HG03354 (cell line): ENCODE results near the gene TMED7.

Experiments
- ATAC-seq: cut with Tn5 transposase; IDR thresholded peaks from one replicate; pipeline ENCODE4 v1.9.1; 2021; ENCODE audit warnings: mild to moderate bottlenecking; ENCODE audit not compliant: unreplicated experiment, poor library complexity, severe bottlenecking

TMED7 gene

GRCh38 chr5:115588640-115589039 lies 37.2 kb downstream of the TMED7 start:
- no peak for ATAC-seq

- peak; percentile 53 for ATAC-seq
These were observed 39.2 kb downstream of the TMED7 start for GRCh38 chr5:115586525-115587146.

GRCh38 chr5:115585265-115585664 lies 40.6 kb downstream of the TMED7 start:
- ATAC-seq, result no peak

- ATAC-seq, result no peak
These were observed 41.3 kb downstream of the TMED7 start for GRCh38 chr5:115584501-115584900.

GRCh38 chr5:115583474-115583873 lies 42.4 kb downstream of the TMED7 start:
- no peak for ATAC-seq

- ATAC-seq, result no peak
These were observed 44.9 kb downstream of the TMED7 start for GRCh38 chr5:115580941-115581340.

- peak; percentile 76 for ATAC-seq
These were observed 46.1 kb downstream of the TMED7 start for GRCh38 chr5:115579747-115580173.

GRCh38 chr5:115579216-115579615 lies 46.6 kb downstream of the TMED7 start:
- ATAC-seq, result no peak

GRCh38 chr5:115578657-115579056 lies 47.2 kb downstream of the TMED7 start:
- peak; percentile 62 for ATAC-seq

GRCh38 chr5:115577741-115578140 lies 48.1 kb downstream of the TMED7 start:
- ATAC-seq, result no peak

GRCh38 chr5:115577329-115577728 lies 48.5 kb downstream of the TMED7 start:
- ATAC-seq, result no peak

- peak; percentile 52 for ATAC-seq
These were observed 50.4 kb downstream of the TMED7 start for GRCh38 chr5:115575167-115576070.

GRCh38 chr5:115573133-115573532 lies 52.7 kb downstream of the TMED7 start:
- no peak for ATAC-seq

GRCh38 chr5:115571441-115571878 lies 54.4 kb downstream of the TMED7 start:
- ATAC-seq, result no peak

- no peak for ATAC-seq
These were observed 57.2 kb downstream of the TMED7 start for GRCh38 chr5:115568668-115569067.

- ATAC-seq, result no peak
These were observed 60.6 kb downstream of the TMED7 start for GRCh38 chr5:115565233-115565632.
